NOMO-1 treated with dmso at 0.1 percent for 144 hours (cell line): ENCODE results near the gene PCBP2.
A peak's percentile ranks its signal among the peaks of the same experiment; 100 is the strongest.

ENCODE experiments used
- DNase-seq: peaks from one replicate; lab custom pipeline; 2025; ENCODE audit not compliant: unreplicated experiment; lab: John Stamatoyannopoulos, UW

Gene PCBP2

DNA sequence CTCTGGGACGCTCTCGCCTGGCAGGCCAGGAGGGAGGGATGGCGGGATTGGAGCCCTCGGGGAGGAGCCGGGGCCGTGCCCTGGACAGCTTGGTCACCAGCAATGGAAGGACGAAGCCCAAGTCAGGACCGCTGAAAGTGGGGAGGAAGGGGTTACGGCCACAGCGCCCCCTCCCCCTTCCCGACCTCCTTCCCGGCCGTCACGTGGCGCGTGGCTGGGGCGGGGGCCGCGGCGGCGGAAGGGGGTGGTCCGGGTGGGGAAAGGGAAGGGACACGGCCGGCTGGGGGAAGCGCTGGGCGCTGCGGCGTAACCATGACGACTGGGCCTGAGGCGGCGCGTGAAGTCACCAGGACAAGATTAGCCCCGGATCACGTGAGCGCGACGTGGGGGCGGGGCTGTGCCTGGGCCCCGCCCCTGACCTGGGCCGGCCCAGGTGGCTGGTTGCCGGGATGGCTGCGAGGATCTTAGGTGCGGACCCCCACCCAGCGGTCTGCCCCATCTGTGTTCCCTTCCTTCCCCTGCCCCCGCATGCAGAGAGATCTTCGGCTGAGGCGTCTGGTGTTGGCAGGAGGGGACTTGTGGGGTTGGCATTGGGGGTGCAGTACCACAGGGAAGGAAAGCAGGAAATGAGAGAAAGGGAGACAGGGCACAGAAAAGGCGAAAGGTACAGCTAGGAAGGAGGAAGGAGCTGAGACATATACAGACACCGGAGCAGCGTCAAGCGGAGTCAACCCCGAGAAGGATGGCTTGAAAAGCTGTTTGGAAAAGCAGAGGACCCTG, 41.1 kb downstream of the PCBP2 start:
- peak; percentile 67 for DNase-seq

DNA sequence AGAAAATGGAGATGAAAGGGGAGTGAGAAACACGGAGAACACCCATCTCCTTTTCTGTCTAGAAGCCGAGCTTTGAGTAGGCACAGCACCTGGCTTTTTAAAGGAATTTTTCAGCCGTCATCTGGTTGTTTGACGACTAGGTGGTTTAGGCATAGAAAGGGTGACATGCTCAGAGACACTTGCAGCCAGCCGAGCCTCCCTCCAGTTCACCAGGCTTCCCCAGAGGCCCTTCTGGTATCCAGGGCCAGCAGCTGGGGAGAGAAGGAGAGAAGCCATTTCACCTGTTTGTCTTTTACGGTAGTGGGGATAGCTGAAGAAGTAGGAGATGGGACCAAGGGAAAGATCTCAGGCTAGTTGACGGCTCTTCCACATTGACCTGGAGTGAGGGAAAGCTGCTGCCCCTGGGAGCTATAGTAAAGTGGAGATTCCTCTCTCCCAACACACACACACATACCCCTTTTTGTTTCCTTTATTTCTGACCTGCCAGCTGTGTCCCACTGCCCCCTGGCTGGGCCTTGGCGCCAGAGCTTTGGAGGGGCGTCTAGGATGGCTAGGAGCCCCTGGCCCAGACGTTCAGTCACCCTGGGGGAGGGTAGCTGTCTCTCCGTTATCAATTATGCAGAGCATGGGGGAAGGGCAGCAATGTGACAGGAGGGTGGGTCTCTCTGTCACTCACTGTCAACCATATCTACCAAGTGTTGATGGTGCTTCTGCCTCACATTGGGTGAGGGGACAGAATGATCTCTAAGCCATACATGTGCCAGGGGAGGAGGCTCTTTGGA, 41.9 kb downstream of the PCBP2 start:
- no peak for DNase-seq

DNA sequence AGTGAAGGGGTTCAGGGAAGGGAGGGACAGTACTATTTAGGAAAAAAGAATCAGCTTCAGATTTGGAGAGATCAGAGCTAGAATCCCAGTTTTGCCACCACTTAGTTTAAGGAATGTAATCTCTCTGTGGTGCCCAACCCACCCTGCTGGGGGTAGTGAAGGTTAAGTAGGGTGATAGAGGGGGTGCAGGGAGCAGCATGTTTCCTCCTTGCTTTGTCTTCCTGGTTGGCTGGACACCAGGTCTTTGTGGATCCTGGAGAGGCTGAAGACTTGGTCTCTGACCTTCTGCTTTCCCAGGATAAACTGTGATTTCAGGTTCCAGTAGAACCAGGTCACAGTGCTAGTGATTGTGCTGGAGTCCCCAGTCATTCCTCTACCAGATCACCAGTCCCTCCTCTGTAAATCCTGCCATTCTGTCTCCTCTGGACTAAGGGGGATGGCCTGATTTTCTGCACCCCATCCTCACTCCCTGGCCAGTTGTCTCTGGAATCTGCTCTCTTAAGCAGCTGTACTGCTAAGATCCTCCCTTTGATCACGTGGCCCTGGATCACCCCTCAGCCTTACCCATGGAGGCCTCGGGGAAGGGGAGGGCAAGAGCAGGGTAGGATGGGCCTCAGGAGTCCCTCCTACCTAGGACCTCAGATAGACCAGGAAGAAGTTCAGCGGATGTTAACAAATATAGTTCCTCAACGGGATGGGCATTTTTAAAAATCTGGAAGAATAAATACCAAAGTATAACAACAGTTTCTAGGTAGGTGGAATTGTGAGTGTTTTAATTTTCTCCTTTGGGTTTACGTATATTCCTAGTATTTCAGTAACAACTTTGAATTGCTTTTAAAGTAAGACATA, 44.2 kb downstream of the PCBP2 start:
- DNase-seq = peak; percentile 79

DNA sequence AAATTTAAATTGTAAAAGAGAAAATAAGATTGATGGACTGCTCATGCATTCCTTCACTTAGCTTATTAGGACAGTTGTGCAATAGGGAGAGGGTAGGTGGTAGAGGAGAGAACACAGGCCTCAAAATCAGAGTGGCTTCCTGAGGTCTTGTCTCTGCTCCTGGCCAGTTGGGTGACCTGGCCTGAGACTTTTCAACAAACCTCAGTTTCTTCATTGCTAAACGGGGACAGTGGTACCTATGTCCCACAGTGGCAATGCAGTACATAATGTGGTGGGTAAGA, 44.8 kb downstream of the PCBP2 start:
- DNase-seq = no peak

DNA sequence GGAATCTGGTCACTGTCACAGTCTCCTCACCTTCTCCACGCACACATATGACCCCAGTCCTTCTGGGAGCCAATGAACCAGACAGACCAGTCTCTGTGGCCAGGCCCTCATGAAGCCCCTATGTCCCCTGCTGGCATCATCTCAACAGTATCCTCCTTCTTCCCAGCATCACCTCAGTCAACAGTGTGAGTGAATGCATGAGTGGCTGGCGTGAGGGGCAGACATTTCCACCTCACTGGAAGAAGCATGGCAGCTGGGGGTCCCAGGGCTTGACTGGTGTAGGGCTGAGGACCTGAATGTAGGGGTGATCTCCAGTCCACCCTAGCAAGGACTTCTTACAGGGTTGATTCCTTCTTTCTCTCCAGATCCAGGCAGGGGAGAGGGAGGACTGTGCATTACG, 45.6 kb downstream of the PCBP2 start:
- DNase-seq = no peak

DNA sequence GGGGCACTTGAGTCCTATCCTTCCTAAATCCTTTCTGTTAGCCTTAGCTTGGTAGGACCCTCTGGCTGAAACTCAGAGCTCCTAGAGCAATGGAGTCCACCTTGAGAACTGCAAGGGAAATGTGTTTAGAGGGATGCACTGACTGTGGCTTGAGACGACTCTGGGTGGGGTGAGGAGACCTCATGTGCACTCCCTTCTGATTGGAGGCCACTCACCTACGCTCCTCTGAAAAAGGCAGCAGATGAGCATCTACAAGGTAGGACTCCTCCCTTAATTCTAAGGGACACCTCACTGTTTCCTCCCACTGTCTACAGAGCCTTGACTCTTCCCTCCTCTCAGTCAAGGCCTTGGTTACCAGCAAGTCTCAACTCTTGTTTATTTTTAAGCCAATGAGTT, 46.3 kb downstream of the PCBP2 start:
- DNase-seq = no peak

DNA sequence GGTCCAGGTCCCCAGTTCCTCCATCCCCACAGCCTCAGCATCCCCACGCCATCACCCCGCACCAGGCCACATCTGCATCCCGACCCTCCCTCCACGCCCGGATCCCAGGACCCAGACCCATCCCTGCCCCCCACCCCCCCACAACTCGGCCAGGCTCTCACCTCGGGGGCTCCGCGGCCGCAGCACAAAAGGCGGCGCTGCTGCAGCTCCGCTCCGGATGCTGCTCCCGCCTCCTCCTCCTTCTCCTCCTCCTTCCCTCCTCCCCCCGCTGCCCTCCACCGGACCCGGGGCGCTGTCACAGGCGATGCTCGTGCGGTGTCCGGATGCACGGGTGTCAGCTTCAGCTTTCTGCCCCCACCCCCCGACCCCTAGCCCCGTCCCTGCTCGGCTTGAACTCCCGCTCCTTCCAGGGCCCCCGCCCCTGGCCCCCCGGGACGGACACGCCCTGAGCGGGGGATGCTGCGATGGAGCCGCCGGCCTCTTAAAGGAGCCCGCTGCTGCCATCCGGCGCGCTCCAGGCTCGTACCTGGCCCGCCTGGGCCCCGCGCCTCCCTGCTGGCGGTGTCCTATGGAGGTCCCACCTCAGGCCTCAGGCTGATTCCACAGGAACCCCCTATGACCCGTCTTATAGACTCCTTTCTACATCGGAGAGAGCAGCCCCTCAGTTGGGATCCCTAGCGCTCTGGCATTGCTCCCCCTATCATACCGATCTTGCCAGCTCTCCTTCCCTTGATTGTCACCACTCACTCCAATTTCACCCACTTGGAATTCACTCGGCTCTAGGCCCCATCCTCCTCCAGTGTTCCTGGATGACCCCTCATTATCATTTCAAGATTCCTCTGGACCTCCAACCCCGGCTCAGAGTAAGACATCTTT, 47.6 kb downstream of the PCBP2 start, which contains the start of gene MAP3K12:
TSS of gene MAP3K12 (minus strand) at position 193 of the 876 bp plus-strand sequence. CDS start 12,067 bp downstream, outside the sequence.
- no peak for DNase-seq

DNA sequence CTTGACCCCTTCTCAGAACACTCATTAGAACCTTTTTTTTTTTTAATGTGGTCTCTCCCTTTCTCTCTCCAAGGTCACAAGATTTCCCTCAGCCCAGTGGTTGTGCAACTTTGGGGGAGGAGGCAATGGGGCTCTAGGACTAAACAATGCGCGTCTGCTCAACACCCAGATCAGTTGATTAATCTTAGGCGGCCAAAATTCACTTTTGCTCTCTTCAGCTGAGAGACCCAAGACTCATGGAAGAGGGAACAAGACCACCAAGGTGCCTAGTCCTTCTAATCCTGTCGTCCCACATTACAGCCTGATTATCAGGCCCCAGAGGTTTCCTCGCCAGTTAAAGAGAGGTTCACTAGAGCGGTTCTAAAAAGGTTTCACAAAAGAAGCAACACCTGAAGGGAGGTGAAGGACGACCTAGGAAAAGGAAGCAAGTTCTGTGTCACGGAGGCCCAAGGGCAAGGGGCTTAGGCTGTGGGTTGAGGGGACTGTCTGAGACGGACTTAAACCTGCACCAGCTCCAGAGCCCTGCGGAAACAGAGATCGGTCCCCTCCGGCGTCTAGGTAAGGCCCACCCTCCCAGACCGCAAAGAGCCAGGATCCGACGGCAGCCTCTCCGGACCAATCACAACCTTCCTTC, 48.4 kb downstream of the PCBP2 start:
- peak; percentile 48 for DNase-seq

DNA sequence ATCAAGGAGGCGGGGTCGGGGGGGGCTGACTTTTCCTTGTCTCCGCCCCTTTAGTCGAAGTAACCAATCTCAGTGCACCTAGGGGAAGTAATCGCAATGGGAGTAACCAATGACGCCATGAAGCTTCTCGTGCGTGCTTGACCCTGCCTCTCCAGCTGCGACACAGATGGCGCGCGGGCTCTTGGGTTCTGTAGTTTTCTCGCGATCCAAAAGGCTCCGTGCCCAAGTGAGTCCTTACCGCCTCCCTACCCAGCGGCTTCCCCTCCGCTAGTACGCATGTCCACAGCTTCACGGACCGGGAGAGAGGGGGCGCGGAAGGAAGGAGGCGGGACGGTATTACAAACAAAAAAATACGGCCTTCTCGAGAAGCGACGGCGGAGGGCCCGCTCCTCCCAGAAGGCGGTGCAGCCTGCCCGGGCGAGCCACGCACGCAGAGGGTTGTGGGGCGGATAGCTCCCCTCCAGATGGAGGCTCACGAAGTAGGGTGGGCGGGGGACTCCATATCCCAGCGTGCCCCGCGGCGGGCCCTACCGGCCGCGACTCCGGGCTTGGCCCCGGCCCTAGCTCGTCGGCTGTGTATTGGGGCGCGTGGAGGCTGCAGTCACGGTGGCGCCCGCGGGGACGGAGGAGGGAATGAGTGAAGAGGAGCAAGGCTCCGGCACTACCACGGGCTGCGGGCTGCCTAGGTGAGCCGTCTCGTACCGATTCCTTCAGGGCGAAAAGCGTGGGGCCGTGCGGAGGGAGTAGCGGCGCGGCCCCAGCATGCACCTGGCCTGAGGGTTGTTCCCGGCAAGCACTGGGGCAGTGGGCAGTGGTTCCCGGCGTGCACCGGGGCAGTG, 49.1 kb downstream of the PCBP2 start, which contains the start of gene TARBP2:
TSS of gene TARBP2 (plus strand) at position 508 of the 839 bp plus-strand sequence. CDS start at position 634, 126 bp downstream.
- DNase-seq = peak; percentile 97

DNA sequence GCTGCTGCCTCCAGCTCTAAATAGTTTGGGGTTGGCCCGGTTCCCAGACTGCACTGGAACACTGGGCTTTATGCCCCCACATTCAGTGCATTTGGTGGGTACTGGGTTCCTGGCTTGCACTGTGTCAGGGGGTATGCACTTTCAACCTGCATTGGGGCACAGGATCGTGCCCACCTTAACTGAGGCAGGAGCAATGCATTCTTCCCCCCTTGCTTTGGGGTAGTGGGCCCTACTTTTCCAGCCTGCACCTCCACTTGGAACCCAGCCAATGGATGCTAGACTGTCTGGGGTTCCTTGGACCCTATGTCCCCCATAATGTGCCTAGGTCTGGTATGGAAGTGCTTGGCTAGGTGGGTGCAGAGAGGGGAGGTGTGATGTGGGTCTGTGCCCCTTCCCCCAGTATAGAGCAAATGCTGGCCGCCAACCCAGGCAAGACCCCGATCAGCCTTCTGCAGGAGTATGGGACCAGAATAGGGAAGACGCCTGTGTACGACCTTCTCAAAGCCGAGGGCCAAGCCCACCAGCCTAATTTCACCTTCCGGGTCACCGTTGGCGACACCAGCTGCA, 49.8 kb downstream of the PCBP2 start:
- DNase-seq = no peak

DNA sequence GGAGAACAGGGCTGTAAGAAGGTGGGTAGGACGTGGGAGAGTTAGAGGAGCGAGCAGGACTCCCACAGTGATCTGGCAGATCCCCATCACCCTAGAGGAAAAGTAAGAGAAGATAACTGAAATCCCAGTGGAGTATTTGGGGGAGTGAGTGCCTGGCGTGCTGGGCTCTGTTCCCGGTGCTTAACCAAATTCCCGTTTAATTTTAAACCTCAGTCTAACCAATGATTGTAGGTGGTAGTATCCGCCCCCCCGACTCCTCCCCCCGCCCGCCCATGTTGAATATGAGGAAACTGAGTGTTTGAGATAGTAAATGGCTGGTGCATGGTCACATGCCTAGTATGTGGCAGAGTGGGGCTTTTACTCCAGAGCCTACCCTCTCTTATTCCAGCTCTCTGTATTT, 50.4 kb downstream of the PCBP2 start:
- DNase-seq = no peak

DNA sequence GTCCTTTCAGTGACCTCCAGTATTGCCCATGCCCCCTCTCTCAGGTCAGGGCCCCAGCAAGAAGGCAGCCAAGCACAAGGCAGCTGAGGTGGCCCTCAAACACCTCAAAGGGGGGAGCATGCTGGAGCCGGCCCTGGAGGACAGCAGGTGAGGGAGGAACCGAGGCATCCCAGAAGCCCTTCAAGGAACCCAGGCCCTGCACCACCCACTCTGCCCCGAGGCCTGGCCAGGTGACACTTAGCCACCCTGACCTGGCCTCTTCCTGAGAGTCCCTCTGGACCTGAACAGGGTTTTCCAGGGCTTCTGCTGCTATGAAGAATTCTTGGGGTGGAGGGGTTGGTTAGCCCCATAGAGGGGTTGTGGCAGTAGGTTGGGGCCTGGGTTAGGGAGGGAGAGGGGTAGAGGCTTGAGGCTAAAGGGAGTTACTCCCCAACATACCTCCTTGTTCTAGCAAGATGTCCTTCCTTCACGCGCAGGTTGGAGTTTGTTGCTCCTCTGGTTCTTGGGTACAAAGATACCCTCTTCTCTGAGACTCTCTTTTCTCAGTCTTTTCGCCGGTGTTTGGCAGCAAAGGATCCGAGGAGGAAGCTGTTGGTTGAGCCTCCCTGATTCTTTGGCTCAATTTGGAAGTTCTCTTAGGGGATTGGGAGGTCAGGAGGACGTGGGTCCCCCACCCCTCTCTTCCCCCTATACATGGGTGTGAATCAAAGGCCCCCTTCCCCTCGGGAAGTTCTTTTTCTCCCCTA, 51.3 kb downstream of the PCBP2 start:
- no peak for DNase-seq

DNA sequence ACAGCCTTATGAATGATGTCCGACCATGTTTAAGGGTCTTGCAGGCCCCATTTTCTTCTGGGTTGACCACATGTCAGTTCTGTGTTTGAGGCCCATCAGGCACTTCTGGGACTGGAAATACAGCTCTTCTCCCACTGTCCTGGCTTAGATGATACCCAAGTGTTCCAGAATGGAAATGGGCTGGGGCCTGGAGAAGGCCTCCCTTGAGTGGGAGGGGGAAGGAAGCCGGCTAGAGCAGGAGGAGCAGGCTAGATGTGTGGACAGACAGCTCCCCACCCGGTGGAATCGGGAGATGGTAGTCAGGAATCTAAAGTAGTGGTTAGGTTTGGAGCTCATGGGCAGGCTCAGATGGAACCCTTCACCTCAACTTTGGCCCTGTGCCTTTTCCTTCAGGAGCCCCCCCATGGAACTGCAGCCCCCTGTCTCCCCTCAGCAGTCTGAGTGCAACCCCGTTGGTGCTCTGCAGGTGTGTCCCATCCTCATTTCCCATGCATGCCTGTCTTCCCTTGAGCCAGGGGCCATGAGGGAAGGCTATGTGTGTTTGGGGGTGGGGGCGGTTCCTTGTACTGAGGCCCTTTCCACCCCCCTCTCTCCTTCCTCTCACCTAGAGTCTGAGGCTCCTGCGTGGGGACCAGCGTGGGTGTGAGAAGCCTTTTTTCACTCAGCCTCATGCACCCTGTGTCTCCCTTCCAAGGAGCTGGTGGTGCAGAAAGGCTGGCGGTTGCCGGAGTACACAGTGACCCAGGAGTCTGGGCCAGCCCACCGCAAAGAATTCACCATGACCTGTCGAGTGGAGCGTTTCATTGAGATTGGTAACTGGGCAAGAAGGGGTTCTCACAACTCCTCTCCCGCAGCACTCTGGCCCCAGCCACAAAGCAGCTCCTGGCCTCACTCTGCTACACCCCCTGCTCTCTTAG, 52.4 kb downstream of the PCBP2 start:
- no peak for DNase-seq

DNA sequence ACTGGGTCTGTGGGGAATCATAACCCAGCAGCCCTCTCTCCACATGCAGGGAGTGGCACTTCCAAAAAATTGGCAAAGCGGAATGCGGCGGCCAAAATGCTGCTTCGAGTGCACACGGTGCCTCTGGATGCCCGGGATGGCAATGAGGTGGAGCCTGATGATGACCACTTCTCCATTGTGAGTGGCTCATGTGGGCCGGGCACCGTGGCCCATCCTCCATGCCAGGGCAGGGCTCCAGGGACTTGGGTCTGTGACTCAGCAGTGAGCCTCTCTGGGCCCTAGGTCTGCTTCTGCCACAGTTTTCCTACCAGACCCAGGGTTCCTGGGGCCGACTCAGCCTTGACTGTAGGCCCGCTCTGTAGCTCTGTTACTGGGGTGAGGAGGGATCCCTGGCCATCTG, 53.2 kb downstream of the PCBP2 start:
- no peak for DNase-seq

DNA sequence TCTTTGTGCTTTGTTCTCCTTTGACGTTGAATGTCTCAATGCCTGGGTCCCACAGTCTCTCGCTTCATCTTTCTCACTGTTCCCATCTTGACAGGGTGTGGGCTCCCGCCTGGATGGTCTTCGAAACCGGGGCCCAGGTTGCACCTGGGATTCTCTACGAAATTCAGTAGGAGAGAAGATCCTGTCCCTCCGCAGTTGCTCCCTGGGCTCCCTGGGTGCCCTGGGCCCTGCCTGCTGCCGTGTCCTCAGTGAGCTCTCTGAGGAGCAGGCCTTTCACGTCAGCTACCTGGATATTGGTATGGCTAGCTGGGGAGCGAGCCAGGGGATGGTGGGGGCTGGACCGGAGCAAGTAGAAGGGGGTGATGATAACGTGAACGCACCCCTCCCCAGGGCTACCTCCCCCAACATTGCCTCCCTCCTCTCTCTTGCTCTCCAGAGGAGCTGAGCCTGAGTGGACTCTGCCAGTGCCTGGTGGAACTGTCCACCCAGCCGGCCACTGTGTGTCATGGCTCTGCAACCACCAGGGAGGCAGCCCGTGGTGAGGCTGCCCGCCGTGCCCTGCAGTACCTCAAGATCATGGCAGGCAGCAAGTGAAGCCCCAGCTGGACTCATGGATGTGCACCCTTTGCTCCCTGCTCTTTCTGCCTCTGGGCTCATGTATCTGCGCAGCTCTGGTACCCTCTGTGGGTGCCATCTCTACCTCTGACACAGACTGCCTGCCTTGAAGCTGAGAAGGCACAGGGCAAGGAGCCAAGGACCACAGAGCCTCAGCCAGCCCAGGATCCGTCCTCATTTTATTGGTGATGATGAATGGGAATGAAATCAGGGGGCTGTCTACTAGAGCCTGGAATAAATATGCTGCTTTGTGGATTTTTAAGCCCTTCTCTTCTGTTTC, 53.9 kb downstream of the PCBP2 start:
- DNase-seq = no peak

DNA sequence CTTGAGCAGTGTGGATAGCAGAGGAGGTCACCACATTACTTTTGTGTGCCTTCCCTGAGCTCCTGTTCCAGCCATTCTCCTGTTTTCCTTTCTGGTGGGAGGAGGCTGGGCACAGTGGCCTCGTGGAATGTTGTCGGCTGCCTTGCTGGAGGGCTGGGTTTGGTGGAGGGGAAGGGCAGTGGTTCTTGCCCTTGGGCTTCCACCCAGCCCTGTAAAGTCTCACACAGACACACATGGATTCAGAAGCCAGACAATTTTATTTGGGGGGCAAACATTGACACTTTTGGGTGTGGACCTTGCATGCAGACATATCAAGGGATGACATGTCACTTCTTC, 54.5 kb downstream of the PCBP2 start:
- DNase-seq = no peak
